GM10266 (cell line): ENCODE results near the gene STUM.
"Not testable (repeated sequence)": the region's sequence is repeated elsewhere in the genome, so short reads cannot be mapped to it uniquely, and the experiment has no call there.

Experiments used
- DNase-seq: peaks from one replicate; pipeline ENCODE4 v3.0.0; 2012; ENCODE audit errors: extremely low spot score
- TF ChIP-seq, protein P1 (sequence below): IDR thresholded peaks from 2 replicates; pipeline ENCODE4 v1.5.1; 2012; ENCODE audit warnings: mild to moderate bottlenecking, low read depth; ENCODE audit not compliant: control insufficient read depth, insufficient read depth; ENCODE audit errors: missing control alignments

The STUM gene, protein sequence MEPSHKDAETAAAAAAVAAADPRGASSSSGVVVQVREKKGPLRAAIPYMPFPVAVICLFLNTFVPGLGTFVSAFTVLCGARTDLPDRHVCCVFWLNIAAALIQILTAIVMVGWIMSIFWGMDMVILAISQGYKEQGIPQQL

DNA sequence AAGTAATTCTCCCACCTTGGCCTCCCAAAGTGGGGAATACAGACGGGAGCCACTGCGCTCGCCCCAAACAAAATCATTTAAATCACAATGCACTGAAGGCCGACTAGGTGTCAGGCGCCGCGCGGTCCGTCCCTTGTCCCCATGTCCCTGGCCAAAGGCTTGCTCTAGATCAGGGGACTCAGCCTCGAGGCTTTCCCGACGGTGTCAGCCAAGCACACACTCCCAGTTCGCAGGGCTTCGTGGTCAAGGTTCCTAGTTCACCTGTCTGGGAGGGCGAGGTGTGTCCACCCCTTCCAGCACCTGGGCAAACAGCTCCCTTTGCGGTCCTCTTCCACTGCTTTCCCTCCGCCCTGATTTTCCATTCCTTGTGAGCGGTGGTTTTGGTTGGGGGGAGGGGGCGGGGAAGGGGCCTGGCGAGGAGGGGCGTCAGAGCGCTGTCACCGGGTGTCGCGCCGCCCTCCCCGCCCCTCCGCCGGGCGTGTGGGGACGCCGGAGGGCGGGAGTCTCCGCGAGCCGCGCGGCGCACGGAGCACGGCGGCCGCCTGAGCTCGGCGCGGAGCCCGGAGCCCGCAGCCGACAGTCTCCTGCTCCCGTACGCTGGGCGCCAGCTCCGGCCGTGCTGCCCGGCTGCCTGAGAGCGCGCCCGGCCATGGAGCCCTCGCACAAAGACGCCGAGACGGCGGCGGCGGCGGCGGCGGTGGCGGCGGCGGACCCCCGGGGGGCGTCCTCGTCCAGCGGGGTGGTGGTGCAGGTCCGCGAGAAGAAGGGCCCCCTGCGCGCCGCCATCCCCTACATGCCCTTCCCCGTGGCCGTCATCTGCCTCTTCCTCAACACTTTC is at the start of gene STUM:
Gene STUM (plus strand): TSS at position 509 of the 838 bp plus-strand sequence. CDS start 141 bp downstream, at position 650.
- peak; percentile 63 for DNase-seq
- TF ChIP-seq, protein P1, sequence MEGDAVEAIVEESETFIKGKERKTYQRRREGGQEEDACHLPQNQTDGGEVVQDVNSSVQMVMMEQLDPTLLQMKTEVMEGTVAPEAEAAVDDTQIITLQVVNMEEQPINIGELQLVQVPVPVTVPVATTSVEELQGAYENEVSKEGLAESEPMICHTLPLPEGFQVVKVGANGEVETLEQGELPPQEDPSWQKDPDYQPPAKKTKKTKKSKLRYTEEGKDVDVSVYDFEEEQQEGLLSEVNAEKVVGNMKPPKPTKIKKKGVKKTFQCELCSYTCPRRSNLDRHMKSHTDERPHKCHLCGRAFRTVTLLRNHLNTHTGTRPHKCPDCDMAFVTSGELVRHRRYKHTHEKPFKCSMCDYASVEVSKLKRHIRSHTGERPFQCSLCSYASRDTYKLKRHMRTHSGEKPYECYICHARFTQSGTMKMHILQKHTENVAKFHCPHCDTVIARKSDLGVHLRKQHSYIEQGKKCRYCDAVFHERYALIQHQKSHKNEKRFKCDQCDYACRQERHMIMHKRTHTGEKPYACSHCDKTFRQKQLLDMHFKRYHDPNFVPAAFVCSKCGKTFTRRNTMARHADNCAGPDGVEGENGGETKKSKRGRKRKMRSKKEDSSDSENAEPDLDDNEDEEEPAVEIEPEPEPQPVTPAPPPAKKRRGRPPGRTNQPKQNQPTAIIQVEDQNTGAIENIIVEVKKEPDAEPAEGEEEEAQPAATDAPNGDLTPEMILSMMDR, result no peak

DNA sequence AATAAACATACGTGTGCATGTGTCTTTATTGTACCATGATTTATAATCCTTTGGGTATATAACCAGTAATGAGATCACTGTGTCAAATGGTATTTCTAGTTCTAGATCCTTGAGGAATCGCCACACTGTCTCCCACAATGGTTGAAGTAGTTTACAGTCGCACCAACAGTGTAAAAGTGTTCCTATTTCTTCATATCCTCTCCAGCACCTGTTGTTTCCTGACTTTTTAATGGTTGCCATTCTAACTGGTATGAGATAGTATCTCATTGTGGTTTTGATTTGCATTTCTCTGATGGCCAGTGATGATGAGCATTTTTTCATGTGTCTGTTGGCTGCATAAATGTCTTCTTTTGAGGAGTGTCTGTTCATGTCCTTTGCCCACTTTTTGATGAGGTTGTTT is 48.9 kb upstream of the STUM start:
- DNase-seq, result not testable (repeated sequence)

DNA sequence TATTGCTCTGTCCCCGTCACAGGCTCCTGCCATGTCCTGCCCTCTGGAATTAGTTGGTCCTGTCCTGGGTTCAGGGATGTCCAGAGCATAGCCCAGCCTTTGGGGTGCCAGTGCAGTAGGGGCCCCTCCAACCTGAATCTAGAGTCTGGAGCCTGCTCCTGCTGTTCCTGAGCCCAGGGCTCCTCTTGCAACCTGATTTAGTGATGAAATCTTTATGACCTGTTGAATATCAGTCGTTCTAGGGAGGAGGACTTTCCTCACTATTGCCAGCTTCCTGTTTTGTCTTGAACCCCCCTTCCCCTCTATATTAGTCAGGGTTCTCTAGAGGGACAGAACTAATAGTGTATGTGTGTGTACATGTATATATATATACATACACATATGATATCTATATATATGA is 42.5 kb upstream of the STUM start:
- TF ChIP-seq, protein P1, result no peak
- no peak for DNase-seq

DNA sequence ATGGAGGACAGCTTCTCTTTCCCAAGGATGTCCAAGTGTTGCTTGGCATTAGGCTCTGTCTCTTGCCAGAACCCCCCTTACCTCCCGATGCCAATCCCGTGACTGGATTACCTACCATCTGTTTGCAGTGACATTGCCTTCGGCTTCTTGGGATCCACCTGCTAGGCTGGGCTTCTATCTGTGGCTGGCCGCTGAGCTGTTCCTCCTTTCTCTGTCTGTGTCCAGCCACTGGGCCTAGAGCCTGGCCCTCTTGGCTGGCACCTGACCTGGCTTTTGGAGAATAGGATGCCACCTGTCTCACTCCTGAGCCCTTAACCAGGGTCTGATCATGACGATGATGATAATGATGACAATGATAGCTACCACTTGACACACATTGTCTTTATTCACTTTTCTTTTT is 41.6 kb upstream of the STUM start:
- no peak for DNase-seq
- TF ChIP-seq, protein P1, result no peak

DNA sequence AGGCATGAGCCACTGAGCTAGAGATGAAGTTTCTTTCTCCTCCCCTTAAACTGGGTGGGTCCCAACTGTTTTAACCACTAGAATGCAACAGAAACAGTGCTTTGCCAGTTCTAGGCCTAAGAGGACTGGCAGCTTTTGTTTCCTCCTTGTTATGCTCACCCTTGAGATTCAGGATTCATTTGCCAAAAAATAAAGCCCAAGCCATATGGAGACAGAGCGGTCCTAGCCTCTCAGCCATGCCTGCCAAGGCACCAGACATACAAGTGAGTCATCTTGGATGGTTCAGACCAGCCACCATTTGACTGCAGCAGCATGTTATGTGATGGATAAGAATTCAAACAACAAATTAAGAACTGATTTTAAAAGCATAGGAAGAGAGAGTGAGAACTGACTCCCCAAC is 38.1 kb upstream of the STUM start:
- TF ChIP-seq, protein P1, result no peak
- no peak for DNase-seq

DNA sequence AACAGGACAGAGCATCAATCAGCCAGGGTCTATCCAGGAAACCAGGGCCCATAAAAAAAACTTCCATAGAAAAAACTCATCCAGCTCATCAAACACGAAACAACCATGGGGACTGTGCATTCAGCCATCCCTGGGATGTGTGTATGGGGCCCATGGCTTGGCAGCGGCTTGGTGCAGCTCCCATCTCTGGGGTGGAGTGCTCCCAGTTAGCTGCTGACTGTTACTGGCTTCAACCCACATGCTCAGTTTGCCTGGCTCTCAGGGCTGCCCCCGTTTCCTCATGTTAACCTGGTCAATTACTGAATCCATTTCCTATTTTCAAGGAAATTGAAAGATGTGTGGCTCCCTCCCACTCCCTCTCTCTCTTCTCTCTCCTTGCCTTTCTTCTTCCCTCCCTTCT is 37.3 kb upstream of the STUM start:
- DNase-seq, result no peak
- TF ChIP-seq, protein P1, result no peak

DNA sequence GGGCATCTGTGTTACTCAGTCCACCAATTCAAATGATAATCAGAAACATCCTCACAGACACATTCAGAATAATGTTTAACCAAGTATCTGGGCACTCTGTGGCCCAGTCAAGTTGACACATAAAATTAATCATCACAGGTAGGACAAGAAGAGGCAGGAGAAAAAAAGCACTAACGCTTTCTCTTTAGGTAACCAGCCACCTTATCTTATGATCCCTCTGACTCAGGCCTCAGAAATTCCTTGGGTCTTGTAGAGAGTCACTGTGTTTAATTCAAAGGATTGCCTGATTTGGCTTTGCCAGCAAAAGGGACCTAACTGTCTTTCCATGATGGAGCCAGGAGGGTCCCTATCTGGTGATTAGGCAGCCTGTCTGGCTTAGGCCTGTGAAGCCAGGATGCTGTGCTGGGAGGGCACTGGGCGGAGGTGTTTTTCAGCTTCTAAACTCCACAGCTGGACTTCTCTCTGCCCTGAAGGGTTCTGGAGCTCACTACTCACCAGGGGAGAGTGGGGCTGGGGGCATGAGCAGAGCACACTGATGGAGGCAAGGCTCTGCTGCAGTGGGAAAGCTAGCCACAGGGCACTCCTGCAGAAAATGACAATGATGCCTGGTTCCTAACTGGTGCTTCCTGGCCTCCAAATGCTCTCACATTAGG is 36.4 kb upstream of the STUM start:
- DNase-seq, result no peak
- TF ChIP-seq, protein P1, result no peak
